Panc1 (cell line): ENCODE data around the gene TP53BP1. TPM values are rescaled to one million over a fixed set of nuclear protein-coding genes. Genes with fewer than 3 reads are reported as not detected.

Experiments used
- ATAC-seq: fragments of 200-7000 bp; cut with Tn5 transposase; 2 replicates; pipeline ENCODE4 v1.9.1; 2020; ENCODE audit warnings: mild to moderate bottlenecking, moderate library complexity
- BruUV-seq: library from RNA; stranded (reverse); fragments of 400-500 nt; replicated peaks from 2 replicates; lab custom pipeline; 2021; lab: Mats Ljungman, UMichigan
- CTCF ChIA-PET: fragments of 300-600 bp; sonication (Branson Sonifier 250); formaldehyde crosslinking; loops from one replicate; lab custom pipeline; 2022; ENCODE audit warnings: antibody characterized with exemption; lab: Charles Lee
- POLR2A ChIA-PET: fragments of 300-600 bp; sonication (Branson Sonifier 250); formaldehyde crosslinking; loops from one replicate; lab custom pipeline; 2022; ENCODE audit warnings: antibody characterized with exemption; lab: Charles Lee
- DNase-seq: peaks from one replicate; pipeline ENCODE4 v3.0.0-alpha.2; 2010; ENCODE audit warnings: low read depth, low spot score
- H3K27ac ChIP-seq: 2 replicates; pipeline ENCODE4 v1.5.1; 2011; ENCODE audit warnings: mild to moderate bottlenecking, low read length, inconsistent platforms
- H3K27me3 ChIP-seq: fragments of 200-500 bp; sonication (Bioruptor generic); 2 replicates; pipeline ENCODE4 v1.6.0; 2014; ENCODE audit warnings: low read length, inconsistent platforms; ENCODE audit not compliant: control insufficient read depth, insufficient read depth
- H3K36me3 ChIP-seq: fragments of 200-500 bp; sonication (Bioruptor generic); 2 replicates; pipeline ENCODE4 v1.5.1; 2014; ENCODE audit warnings: inconsistent platforms, mild to moderate bottlenecking, low read length, moderate library complexity; ENCODE audit not compliant: control insufficient read depth, insufficient read depth
- H3K4me1 ChIP-seq: 2 replicates; pipeline ENCODE4 v1.5.1; 2011; ENCODE audit warnings: inconsistent platforms, mild to moderate bottlenecking, low read length, moderate library complexity; ENCODE audit not compliant: control insufficient read depth, insufficient read depth
- H3K4me3 ChIP-seq, 2 experiments: 2 replicates each; pipeline ENCODE4 v1.5.1; 2011 to 2012; ENCODE audit warnings: low read depth in 2 of 2, low read length in 2 of 2, mild to moderate bottlenecking in 2 of 2, inconsistent platforms in 1 of 2, moderate library complexity in 1 of 2
- H3K9me3 ChIP-seq: fragments of 200-500 bp; sonication (Bioruptor generic); 2 replicates; pipeline ENCODE4 v1.5.1; 2014; ENCODE audit warnings: low read depth, mild to moderate bottlenecking, inconsistent platforms, low read length, moderate library complexity; ENCODE audit not compliant: control insufficient read depth, insufficient read depth
- POLR2AphosphoS5 ChIP-seq: IDR thresholded peaks from 2 replicates; pipeline ENCODE4 v1.6.1; 2012; ENCODE audit warnings: mild to moderate bottlenecking, low read depth, low read length, moderate library complexity
- REST ChIP-seq, 2 experiments: IDR thresholded peaks; 2 replicates each; pipeline ENCODE4 v1.6.1; 2011 to 2012; ENCODE audit warnings: low read depth in 2 of 2, control low read depth in 1 of 2, low read length in 1 of 2, mild to moderate bottlenecking in 1 of 2, moderate library complexity in 1 of 2; ENCODE audit not compliant: insufficient read depth in 1 of 2
- SIN3A ChIP-seq: IDR thresholded peaks from 2 replicates; pipeline ENCODE4 v1.6.1; 2012; ENCODE audit warnings: low read depth, mild to moderate bottlenecking, low read length, moderate library complexity, borderline replicate concordance; ENCODE audit not compliant: insufficient read depth
- TCF7L2 ChIP-seq: IDR thresholded peaks from 2 replicates; pipeline ENCODE4 v1.6.1; 2011; ENCODE audit warnings: mild to moderate bottlenecking, low read depth, low read length, inconsistent platforms
- in situ Hi-C: cut with HindIII; loops from 2 replicates; pipeline ENCODE4 v1.10.0; 2016; ENCODE audit warnings: low sequenced_read_pairs, low pct_unique_long_range_greater_than_20kb
- intact Hi-C: fragments of 100-400 bp; cut with micrococcal nuclease; formaldehyde crosslinking; loops from one replicate; pipeline ENCODE4 v1.10.0; 2022; ENCODE audit not compliant: unreplicated experiment
- total RNA-seq: library from RNA; stranded (reverse); gene quantifications from one replicate; pipeline ENCODE4 v1.2.1, GENCODE V29; 2021; ENCODE audit not compliant: unreplicated experiment
- TF ChIP-seq, protein P1 (sequence below): fragments of 450-650 bp; IDR thresholded peaks from 2 replicates; pipeline ENCODE4 v1.5.1; 2017; ENCODE audit warnings: mild to moderate bottlenecking

TP53BP1 gene
- total RNA-seq, 1 experiment from 2014 or later, result 80.3 TPM

DNA sequence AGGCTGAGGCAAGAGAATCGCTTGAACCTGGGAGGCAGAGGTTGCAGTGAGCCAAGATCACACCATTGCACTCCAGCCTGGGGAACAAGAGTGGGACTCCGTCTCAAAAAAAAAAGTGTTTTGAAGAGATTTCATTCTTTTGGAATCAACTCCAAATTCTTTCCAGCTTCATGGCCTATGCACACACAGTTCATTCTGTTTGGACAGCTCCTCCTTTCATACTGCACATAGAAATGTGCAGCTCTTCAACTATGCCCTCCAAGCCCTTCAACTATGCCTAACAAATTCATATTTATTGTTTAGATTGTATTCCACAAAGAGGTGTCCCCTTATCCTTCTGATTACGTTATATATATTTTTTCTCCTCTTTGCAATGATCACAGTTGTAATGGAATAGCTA lies 4.2 kb downstream of the TP53BP1 start:
- BruUV-seq, result no TSS peak
- Histone ChIP-seq H3K27ac (no peak overlapping the region), H3K36me3 (peaks cover 14% of the 10 kb centered on the region), H3K27me3 (no peaks in the 10 kb centered on the region), H3K9me3 (no peaks in the 10 kb centered on the region), H3K4me1 (peaks cover 16% of the 10 kb centered on the region), H3K4me3 (no peak overlapping the region)
- TF ChIP-seq REST (IDR thresholded peaks at IDR 0.05; ENCODE audit: insufficient read depth in 1 of 2, low read depth in 2 of 2, low read length in 1 of 2) (peak in 1 of 2 experiments; percentile 46; a peak in 1 of 4 replicates), SIN3A (no peak), POLR2AphosphoS5 (no peak), TCF7L2 (no peak)
- TF ChIP-seq, protein P1, sequence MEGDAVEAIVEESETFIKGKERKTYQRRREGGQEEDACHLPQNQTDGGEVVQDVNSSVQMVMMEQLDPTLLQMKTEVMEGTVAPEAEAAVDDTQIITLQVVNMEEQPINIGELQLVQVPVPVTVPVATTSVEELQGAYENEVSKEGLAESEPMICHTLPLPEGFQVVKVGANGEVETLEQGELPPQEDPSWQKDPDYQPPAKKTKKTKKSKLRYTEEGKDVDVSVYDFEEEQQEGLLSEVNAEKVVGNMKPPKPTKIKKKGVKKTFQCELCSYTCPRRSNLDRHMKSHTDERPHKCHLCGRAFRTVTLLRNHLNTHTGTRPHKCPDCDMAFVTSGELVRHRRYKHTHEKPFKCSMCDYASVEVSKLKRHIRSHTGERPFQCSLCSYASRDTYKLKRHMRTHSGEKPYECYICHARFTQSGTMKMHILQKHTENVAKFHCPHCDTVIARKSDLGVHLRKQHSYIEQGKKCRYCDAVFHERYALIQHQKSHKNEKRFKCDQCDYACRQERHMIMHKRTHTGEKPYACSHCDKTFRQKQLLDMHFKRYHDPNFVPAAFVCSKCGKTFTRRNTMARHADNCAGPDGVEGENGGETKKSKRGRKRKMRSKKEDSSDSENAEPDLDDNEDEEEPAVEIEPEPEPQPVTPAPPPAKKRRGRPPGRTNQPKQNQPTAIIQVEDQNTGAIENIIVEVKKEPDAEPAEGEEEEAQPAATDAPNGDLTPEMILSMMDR, result no peak
- in situ Hi-C loops (no loop called here), intact Hi-C loops (no loop called here)
- ChIA-PET POLR2A (interaction anchor here (0.6 kb wide), 2 partner anchors 57 to 1214 kb away, joined by 4 to 7 read pairs; no protein-coding TSS in a partner anchor), CTCF (no interaction called here)
- ATAC-seq, result no peak
- DNase-seq, result no peak

- in situ Hi-C loops, result no loop called here
- DNase-seq (no peak), ATAC-seq (no peak)
- POLR2A ChIA-PET, result interaction anchor here (0.5 to 0.7 kb wide), 4 partner anchors 8 to 258 kb away, joined by 3 to 4 read pairs (median 3); no protein-coding TSS in a partner anchor
- intact Hi-C loops, result no loop called here
- no TSS peak for BruUV-seq
- no peaks in the 10 kb centered on the region for H3K9me3 ChIP-seq
- no peak overlapping the region for H3K4me3 ChIP-seq
- CTCF ChIA-PET, result no interaction called here
- H3K4me1 ChIP-seq, result peaks cover 10% of the 10 kb centered on the region; the same call in 1 of the 2 replicates
- no peak overlapping the region for H3K27ac ChIP-seq
- no peaks in the 10 kb centered on the region for H3K27me3 ChIP-seq
- peaks cover 19% of the 10 kb centered on the region for H3K36me3 ChIP-seq
- no peak for TF ChIP-seq POLR2AphosphoS5
- TF ChIP-seq, protein P1, result no peak
These were observed 5.6 kb downstream of the TP53BP1 start for GRCh38 chr15:43487271-43487895.
